ENCODE measurements around the gene ADCK2.
A peak's percentile ranks its signal among the peaks of the same experiment; 100 is the strongest.
"Not testable (repeated sequence)": the region's sequence is repeated elsewhere in the genome, so short reads cannot be mapped to it uniquely, and the experiment has no call there.

ADCK2 gene

GRCh38 chr7:140697447-140698143 is 24.9 kb downstream of the ADCK2 start:
- DNase-seq = no peak

- no peak for DNase-seq
Observed at GRCh38 chr7:140698477-140698876, 25.7 kb downstream of the ADCK2 start.

GRCh38 chr7:140702774-140703173 is 30.0 kb downstream of the ADCK2 start:
- no peak for DNase-seq

GRCh38 chr7:140704205-140704604 is 31.5 kb downstream of the ADCK2 start:
- DNase-seq = no peak

GRCh38 chr7:140707132-140707531 is 34.4 kb downstream of the ADCK2 start:
- no peak for DNase-seq

- DNase-seq = not testable (repeated sequence)
Observed at GRCh38 chr7:140708764-140709163, 36.0 kb downstream of the ADCK2 start.

- DNase-seq = not testable (repeated sequence)
Observed at GRCh38 chr7:140712392-140712791, 39.6 kb downstream of the ADCK2 start.

- DNase-seq = no peak
Observed at GRCh38 chr7:140714331-140715040, 41.7 kb downstream of the ADCK2 start.

GRCh38 chr7:140719721-140720120 is 47.0 kb downstream of the ADCK2 start:
- DNase-seq = no peak

- no peak for DNase-seq
Observed at GRCh38 chr7:140722254-140722653, 49.5 kb downstream of the ADCK2 start.

- DNase-seq = no peak
Observed at GRCh38 chr7:140723006-140723405, 50.3 kb downstream of the ADCK2 start.

GRCh38 chr7:140723574-140723973 is 50.8 kb downstream of the ADCK2 start:
- no peak for DNase-seq

- no peak for DNase-seq
Observed at GRCh38 chr7:140724706-140725105, 52.0 kb downstream of the ADCK2 start.

- DNase-seq = peak; percentile 43
Observed at GRCh38 chr7:140726281-140726680, 53.5 kb downstream of the ADCK2 start.

- DNase-seq = no peak
Observed at GRCh38 chr7:140732416-140732815, 59.7 kb downstream of the ADCK2 start.

- no peak for DNase-seq
Observed at GRCh38 chr7:140734096-140734495, 61.4 kb downstream of the ADCK2 start.

GRCh38 chr7:140734729-140735128 is 62.0 kb downstream of the ADCK2 start:
- DNase-seq = no peak

GRCh38 chr7:140738280-140738679 is 65.5 kb downstream of the ADCK2 start:
- DNase-seq = no peak

- not testable (repeated sequence) for DNase-seq
Observed at GRCh38 chr7:140743255-140743654, 70.5 kb downstream of the ADCK2 start.

- no peak for DNase-seq
Observed at GRCh38 chr7:140744005-140744404, 71.3 kb downstream of the ADCK2 start.

Measured in NCI-H1694 treated with DMSO at 0.1 percent for 48 hours (cell line).